ENCODE measurements around the gene ABL1.

The ABL1 gene

DNA sequence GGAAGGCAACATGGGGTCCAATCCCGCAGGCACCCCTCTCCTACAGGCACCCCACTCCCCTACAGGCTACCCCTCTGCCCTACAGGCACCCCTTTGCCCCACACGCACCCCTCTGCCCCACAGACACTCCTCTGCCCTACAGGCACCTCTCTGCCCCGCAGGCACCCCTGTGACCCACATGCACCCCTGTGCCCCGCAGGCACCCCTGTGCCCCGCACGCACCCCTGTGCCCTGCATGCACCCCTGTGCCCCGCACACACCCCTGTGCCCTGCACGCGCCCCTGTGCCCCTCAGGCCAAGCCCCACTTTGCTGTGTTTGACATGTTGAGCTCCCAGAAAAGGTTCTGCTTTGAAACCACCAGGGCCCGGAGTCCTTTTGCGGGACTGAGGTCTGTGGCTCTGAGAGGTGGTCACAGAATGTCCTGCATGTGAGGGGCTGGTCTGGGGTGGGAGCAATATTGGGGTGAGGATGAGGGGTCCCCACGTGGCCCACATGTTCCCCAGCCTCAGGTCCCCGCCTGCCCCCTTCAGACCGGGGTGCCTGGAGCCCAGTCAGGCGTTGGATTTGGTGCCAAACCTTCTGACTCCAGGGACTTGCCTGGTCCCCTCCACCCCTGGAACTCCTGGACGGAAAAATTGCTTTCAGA lies 62.2 kb downstream of the ABL1 start:
- H3K4me3 ChIP-seq (ENCODE audit: low read length): no peak overlapping the region
- DNase-seq (ENCODE audit: low read depth, low spot score): no peak

DNA sequence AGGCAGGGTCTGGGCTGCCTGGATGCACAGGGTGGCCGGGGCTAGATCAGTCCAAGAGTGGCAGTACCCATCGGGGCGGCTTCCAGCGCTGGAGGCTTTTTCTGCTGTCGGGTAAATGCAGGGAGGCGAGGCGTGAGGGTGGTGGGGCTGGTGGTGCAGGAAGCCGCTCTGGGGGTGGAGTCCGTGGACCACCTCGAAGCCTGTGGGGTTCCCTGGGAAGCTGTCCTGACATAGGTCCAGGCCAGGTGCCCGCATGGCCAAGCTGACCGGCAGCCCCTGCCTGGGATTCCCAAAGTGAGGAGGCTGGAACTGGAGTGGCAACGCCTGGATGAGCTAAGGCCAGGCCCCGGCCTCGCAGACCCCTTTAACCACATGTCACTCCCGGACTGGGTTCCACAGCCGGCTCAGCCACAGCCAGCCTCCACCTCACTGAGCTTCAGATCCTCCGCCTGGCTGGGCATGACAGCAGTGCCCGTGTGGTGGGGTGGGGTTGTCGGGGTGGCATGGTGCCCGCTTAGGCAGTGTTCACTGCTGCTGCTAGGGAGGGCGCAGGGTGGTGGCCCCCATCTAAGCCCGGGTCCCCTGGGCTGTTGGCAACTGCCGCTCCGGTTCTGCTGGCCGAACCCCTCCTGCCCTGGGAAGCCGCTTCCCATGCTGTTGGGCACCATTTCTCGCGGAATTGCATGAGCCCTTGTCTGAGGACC lies 62.9 kb downstream of the ABL1 start:
- no peak overlapping the region for H3K4me3 ChIP-seq (ENCODE audit: low read length)
- no peak for DNase-seq (ENCODE audit: low read depth, low spot score)

- no peak for DNase-seq (ENCODE audit: low read depth, low spot score)
These were observed 63.4 kb downstream of the ABL1 start for GRCh38 chr9:130898552-130898852.

GRCh38 chr9:130899051-130899748 lies 64.1 kb downstream of the ABL1 start:
- no peak overlapping the region for H3K4me3 ChIP-seq (ENCODE audit: low read length)
- no peak for DNase-seq (ENCODE audit: low read depth, low spot score)

More at GRCh38 chr9:130898552-130898852, 63.4 kb downstream of the ABL1 start:
- no peak overlapping the region for H3K4me3 ChIP-seq (ENCODE audit: low read length)

- no peak for DNase-seq (ENCODE audit: low read depth, low spot score)
- no peak overlapping the region for H3K4me3 ChIP-seq (ENCODE audit: low read length)
These were observed 65.8 kb downstream of the ABL1 start for GRCh38 chr9:130900701-130901497.

GRCh38 chr9:130901498-130902203 lies 66.6 kb downstream of the ABL1 start:
- no peak for DNase-seq (ENCODE audit: low read depth, low spot score)
- no peak overlapping the region for H3K4me3 ChIP-seq (ENCODE audit: low read length)

DNA sequence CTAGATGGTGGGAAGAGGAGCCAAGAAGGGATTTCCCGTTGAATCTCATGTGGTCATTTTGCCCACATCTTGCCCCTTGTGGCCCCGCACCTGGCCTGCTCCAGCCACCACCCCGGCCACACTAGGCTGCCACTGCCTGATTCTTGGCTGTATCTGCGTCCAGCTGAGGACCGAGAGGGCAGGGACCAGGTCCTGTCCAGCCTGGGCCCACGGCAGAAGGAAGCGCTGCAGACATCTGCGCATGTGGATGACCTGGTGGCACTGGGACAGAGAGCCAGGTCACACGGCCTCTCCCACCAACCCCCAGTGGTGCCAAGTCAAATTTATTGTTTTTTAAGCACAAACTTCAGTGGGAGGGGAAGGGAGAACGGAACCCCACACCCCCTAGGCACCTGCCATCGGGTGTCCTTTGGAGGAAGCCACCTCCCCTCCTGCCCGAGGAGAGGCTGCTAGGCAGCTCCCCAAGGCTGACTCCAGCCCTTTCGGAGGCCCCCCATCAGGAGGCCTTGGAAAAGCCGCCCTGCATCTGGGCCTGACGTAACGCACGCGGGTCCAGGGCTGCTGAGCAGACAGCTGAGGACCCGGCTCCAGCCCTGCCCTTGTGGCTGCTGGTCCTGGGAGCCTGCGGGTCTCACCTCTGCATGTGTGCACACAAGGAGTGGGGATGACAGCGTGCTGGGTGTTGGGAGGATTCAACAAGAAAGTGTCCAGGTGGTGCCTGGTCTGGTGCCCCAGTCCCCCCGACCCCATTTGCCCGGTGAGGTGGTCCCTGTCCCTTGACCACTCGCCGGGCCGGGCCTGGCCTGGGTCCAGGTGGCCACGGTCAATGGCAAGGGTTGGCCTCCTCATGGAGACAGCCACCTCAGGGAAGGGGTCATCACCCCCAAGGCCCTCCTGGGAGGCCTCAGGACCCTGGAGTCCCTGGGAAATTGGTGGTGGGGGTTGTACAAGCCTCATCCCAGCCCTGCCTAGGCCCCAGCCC lies 67.4 kb downstream of the ABL1 start:
- H3K4me3 ChIP-seq (ENCODE audit: low read length): no peak overlapping the region
- DNase-seq (ENCODE audit: low read depth, low spot score): no peak

DNA sequence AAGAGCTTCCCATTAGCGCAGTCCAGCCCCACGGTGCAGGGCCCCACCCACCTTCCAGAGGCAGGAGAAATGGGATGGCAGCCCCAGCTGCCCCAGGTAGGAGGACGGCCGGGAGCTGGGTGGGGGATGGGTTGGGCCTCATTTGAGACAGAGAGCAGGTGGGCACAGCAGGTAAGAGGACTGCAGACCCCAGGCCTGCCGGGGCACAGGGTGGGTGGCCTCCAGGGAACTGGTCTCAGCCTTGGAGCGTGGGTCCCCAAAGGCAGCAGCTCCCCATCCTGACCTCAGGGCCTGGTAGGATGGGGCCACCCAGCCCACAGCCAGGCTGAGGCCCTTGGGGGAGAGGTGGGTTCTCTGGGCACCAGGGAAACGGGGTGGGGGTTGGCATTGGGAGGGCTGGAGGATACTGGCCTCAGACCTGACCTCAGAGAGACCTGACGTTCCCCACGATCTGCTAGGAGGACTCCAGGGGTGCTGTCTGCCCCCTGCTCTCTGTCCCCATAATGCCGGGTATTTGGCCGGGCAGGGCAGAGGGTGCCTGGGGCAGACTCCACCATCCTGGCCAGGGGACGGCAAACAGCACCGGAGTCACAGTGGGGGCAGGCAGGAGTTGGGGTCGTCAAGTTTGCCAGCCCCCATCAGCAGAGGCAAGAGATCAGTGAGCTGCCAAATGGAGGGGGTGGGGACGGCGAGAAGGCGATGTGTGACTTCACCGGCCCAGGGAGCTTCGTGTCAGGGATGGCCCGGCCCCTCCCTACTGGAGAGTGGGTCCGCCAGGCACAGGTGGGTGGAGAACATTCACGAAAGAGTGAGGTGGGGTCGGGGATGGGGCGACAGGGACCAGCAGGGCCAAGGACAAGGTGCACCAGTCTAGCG lies 68.4 kb downstream of the ABL1 start:
- H3K4me3 ChIP-seq (ENCODE audit: low read length): no peak overlapping the region
- DNase-seq (ENCODE audit: low read depth, low spot score): no peak

DNA sequence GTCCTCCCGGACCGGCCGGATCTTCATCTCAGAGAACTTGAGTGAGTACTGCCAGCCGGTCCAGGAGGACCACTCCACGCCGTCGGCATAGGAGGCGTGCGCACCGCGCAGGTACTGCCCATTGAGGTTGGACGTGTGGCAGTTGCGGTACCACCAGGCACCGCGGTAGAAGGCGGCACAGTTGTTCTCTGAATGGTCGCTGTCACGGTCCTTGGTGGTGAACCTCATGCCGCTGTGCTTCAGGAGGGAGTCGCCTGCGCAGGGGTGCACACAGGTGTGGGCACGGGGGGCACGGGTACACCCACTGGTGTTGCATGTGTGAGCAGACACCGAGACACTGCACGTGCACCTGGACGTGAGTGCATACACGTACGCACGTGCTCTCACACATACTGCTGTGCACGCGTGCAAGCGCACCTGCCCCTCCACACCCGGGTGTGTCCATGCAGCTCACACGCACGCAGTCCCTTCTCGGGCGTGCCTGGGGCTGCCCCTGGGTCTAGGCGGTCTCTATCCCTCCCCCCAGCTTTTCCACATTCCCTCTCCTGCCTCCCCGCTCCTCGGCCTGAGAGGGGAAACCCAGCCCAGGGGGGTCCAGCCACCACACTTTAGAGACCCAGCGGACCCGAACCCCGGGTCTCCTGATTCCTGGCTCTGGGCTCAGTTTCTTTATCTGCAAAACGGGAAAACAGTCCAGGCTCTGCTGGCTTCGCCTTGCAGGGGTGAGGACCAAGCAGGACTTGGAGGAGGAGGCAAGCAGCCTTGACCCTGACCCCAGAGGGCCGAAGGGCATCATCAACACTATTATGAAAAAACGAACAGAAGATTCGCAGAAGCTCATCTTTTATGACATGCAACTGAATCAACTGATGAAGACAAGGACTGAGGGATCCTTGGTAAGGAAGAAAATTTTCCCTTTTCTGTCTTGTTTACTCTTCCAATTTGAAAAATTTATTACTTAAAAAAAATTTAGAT lies 69.3 kb downstream of the ABL1 start:
- no peak for DNase-seq (ENCODE audit: low read depth, low spot score)
- H3K4me3 ChIP-seq (ENCODE audit: low read length): no peak overlapping the region

DNA sequence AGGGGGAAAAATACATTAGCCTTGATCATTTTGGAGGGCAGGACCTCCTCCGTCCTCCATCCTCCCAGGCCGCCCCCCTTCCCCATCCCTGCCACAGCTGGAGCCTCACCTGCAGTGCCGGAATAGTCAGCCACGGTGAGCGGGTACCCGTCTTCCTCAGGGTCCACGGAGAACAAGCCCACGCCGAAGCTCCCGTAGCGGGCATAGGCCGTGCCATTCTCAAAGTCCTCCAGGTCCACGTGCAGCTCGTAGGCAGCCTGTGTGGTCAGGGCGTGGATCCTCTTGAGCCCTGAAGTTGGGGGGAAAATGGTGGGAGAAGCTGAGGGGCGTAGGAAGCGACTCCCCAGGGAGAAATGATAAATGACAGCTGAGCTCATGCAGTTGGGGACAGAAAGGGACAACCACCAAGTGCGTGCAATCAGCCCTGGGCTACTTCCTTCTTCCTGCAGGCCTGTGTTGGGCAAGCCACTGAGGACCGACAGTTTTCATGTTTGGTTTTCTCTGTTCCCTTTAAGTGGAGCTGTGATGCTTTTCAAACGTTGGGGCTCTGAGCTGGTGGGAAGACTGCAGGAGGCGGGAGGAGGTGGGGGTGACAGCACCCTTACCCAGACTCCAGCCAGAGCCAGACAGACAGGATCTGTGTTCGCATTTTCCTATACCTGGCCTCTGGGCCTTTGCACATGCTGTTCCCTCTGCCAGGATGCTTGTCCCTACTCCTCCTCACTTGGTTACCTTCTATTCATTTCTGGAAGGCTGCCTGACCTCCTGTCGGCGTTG lies 70.3 kb downstream of the ABL1 start:
- no peak for DNase-seq (ENCODE audit: low read depth, low spot score)
- H3K4me3 ChIP-seq (ENCODE audit: low read length): no peak overlapping the region

DNA sequence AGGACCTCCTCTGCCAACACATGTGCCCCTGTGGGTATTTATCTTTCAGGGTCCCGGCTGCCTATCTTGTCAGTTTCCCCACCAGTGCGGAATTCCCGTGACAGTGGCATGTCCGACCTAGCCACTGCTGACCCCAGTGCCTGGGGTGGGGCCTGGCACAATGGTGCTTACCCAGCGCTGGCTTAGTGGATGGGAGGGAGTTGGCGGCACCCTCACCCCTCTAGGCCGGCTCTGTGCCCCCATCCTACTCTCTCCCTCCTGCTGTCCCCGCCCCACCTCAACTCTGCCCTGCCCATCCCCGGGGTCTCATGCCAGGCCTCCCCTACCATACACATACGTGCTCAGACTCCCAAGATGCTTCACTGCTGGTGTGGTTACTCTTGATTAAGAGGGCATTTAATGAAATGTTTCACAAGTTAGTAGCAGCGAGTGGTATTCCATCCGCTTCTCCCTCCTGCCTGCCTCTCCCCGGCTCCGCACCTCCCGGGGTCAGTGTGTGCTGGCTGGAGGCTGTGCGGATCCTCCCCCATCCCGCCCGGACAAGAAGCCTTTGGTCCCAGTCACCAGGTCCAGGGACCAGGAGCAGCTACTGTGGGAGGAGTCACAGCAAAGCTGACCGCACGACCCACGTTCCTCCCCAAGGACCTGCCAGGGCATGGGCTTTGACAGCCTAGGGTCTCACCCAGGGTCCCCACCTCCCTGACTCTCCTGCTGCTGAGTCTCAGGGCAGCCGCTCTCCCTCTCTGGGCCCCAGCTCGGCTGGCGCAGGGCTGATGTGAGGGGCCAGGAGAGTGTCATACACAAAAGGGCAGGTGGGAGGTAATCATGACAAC lies 71.1 kb downstream of the ABL1 start:
- DNase-seq (ENCODE audit: low read depth, low spot score): no peak
- no peak overlapping the region for H3K4me3 ChIP-seq (ENCODE audit: low read length)

- DNase-seq (ENCODE audit: low read depth, low spot score): no peak
- no peak overlapping the region for H3K4me3 ChIP-seq (ENCODE audit: low read length)
These were observed 71.8 kb downstream of the ABL1 start for GRCh38 chr9:130906735-130907416.

GRCh38 chr9:130908146-130908877 lies 73.3 kb downstream of the ABL1 start:
- H3K4me3 ChIP-seq (ENCODE audit: low read length): no peak overlapping the region
- DNase-seq (ENCODE audit: low read depth, low spot score): no peak

Measured in Jurkat, Clone E6-1 (cell line).